NCI-H1092 (cell line): ENCODE results near the gene MYORG.

Experiments used
- DNase-seq: peaks from one replicate; lab custom pipeline; 2025; lab: John Stamatoyannopoulos, UW

The MYORG gene

GRCh38 chr9:34332076-34332964 lies 44.4 kb downstream of the MYORG start:
- DNase-seq, result no peak

- DNase-seq, result no peak
Measured at GRCh38 chr9:34331196-34331595, 45.5 kb downstream of the MYORG start.

GRCh38 chr9:34328987-34329832 lies 47.5 kb downstream of the MYORG start, which contains the start of the genes KIF24 and NUDT2:
Gene KIF24 (minus strand): TSS chr9:34329268. CDS start chr9:34311346, 17,922 bp downstream.
Gene NUDT2 (plus strand): TSS chr9:34329569. CDS start chr9:34339040, 9,471 bp downstream.
- peak; percentile 100 for DNase-seq

GRCh38 chr9:34328500-34328986 lies 48.2 kb downstream of the MYORG start:
- DNase-seq, result peak; percentile 51

- DNase-seq, result no peak
Measured at GRCh38 chr9:34326690-34327089, 50.0 kb downstream of the MYORG start.

- DNase-seq, result no peak
Measured at GRCh38 chr9:34322899-34323591, 53.7 kb downstream of the MYORG start.

GRCh38 chr9:34321451-34321850 lies 55.2 kb downstream of the MYORG start:
- no peak for DNase-seq

- DNase-seq, result no peak
Measured at GRCh38 chr9:34318163-34318790, 58.4 kb downstream of the MYORG start.

GRCh38 chr9:34317436-34317835 lies 59.3 kb downstream of the MYORG start:
- DNase-seq, result no peak
